Glutamatergic neuron (in vitro differentiated cells): ENCODE results near the gene FTL. TPM values are rescaled to one million over a fixed set of nuclear protein-coding genes. Genes with fewer than 3 reads are reported as not detected.
"Not testable (repeated sequence)": the region's sequence is repeated elsewhere in the genome, so short reads cannot be mapped to it uniquely, and the experiment has no call there.

Experiments
- DNase-seq: peaks from one replicate; pipeline ENCODE4 v3.0.0; 2022
- H3K27ac Mint-ChIP-seq: one replicate; pipeline ENCODE4 v1.8.0; 2020; ENCODE audit warnings: mild to moderate bottlenecking, mixed read lengths, inconsistent platforms; ENCODE audit not compliant: unreplicated experiment
- H3K27me3 Mint-ChIP-seq: one replicate; pipeline ENCODE4 v1.8.0; 2020; ENCODE audit warnings: mild to moderate bottlenecking, moderate library complexity, mixed read lengths, inconsistent platforms; ENCODE audit not compliant: unreplicated experiment
- H3K36me3 Mint-ChIP-seq: one replicate; pipeline ENCODE4 v1.8.0; 2020; ENCODE audit warnings: mild to moderate bottlenecking, mixed read lengths, inconsistent platforms; ENCODE audit not compliant: unreplicated experiment
- H3K4me1 Mint-ChIP-seq: one replicate; pipeline ENCODE4 v1.8.0; 2020; ENCODE audit warnings: mild to moderate bottlenecking, low read depth, mixed read lengths, inconsistent platforms; ENCODE audit not compliant: unreplicated experiment
- H3K4me3 Mint-ChIP-seq: one replicate; pipeline ENCODE4 v1.8.0; 2020; ENCODE audit warnings: mild to moderate bottlenecking, mixed read lengths, inconsistent platforms; ENCODE audit not compliant: unreplicated experiment
- H3K9me3 Mint-ChIP-seq: one replicate; pipeline ENCODE4 v1.8.0; 2020; ENCODE audit warnings: mild to moderate bottlenecking, moderate library complexity, mixed read lengths, inconsistent platforms; ENCODE audit not compliant: unreplicated experiment
- long read RNA-seq: library from polyadenylated mRNA; unstranded; transcript quantifications from one replicate; pipeline ENCODE4 v2.0.0, GENCODE V29; 2020; ENCODE audit not compliant: unreplicated experiment
- total RNA-seq: library from RNA; stranded (reverse); fragmentation: NEBNext Ultra II Directional; extraction: Animal tissue kit (Norgen Biotek cat#: 25700); gene quantifications from one replicate; pipeline ENCODE4 v1.2.1, GENCODE V29; 2021; ENCODE audit not compliant: unreplicated experiment
- TF ChIP-seq, protein P1 (sequence below): fragments of 200-600 bp; sonication (generic); IDR thresholded peaks from one replicate; pipeline ENCODE4 v1.5.0; 2021; ENCODE audit not compliant: partially characterized antibody, unreplicated experiment

The FTL gene
- 875 TPM for total RNA-seq
- long read RNA-seq, transcript FTL-201 (4 exons, 878 nt) = major isoform, 3,458 of 3,489 reads
- long read RNA-seq, partial matches to known transcripts = 5 of 3,489 reads
- long read RNA-seq, other reads (novel, unspliced or antisense) = 26 of 3,489 reads

- peak; percentile 94 for DNase-seq
- Mint-ChIP-seq H3K36me3 (no peaks in the 10 kb centered on the region), H3K4me3 (peak within 1 kb of the TSS; percentile 99), H3K27me3 (peaks cover 18% of the 10 kb centered on the region), H3K4me1 (peaks cover 33% of the 10 kb centered on the region), H3K9me3 (peaks cover 17% of the 10 kb centered on the region), H3K27ac (peak within 1 kb of the TSS; percentile 99)
- TF ChIP-seq, protein P1, sequence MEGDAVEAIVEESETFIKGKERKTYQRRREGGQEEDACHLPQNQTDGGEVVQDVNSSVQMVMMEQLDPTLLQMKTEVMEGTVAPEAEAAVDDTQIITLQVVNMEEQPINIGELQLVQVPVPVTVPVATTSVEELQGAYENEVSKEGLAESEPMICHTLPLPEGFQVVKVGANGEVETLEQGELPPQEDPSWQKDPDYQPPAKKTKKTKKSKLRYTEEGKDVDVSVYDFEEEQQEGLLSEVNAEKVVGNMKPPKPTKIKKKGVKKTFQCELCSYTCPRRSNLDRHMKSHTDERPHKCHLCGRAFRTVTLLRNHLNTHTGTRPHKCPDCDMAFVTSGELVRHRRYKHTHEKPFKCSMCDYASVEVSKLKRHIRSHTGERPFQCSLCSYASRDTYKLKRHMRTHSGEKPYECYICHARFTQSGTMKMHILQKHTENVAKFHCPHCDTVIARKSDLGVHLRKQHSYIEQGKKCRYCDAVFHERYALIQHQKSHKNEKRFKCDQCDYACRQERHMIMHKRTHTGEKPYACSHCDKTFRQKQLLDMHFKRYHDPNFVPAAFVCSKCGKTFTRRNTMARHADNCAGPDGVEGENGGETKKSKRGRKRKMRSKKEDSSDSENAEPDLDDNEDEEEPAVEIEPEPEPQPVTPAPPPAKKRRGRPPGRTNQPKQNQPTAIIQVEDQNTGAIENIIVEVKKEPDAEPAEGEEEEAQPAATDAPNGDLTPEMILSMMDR = no peak
Measured at GRCh38 chr19:48965040-48965805, at the start of gene FTL. Gene FTL (plus strand): TSS chr19:48965309. CDS start chr19:48965508, 199 bp downstream.

DNA sequence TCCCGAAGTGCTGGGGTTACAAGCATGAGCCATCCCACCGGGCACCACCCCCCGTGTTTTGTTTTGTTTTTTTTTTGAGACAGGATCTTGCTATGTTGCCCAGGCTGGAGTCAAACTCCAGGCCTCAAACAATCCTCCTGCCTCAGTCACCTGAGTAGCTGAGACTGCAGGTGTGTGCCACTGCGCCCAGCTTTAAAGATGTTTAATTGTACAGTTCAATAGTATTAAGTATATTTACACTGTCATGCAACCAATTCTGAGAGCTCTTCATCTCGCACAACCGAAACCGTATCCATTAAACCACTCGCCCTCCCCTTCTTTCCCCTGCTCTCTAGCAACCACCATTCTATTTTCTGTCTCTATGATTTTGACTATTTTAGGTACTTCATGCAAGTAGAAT, 49.4 kb upstream of the FTL start:
- TF ChIP-seq, protein P1 = no peak
- no peaks in the 10 kb centered on the region for H3K9me3 Mint-ChIP-seq
- no peak overlapping the region for H3K4me3 Mint-ChIP-seq
- no peaks in the 10 kb centered on the region for H3K4me1 Mint-ChIP-seq
- no peaks in the 10 kb centered on the region for H3K36me3 Mint-ChIP-seq
- peaks cover 5% of the 10 kb centered on the region for H3K27me3 Mint-ChIP-seq
- no peak for DNase-seq
- H3K27ac Mint-ChIP-seq = no peak overlapping the region

DNA sequence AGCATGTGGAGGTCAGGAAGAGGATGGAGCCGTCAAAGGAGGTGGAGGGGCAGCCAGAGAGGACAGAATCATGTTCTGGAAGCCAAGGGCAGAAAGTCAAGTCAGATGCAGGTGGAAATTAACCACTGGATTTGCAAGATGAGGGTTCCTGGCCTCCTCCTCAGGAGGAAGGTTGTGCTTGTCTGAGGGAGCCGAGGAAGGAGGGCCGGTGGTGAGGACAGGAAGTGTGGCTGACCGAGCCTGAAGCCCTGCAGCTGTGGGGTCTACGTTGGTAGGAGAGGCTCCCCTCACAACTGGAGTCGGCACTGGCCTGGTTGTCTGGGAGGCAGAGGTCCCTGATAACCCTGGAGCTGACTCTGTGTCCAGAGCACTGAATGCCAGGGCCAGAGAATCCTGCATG, 47.0 kb upstream of the FTL start:
- Mint-ChIP-seq H3K36me3 (no peaks in the 10 kb centered on the region), H3K4me1 (no peaks in the 10 kb centered on the region), H3K27ac (no peak overlapping the region), H3K4me3 (no peak overlapping the region), H3K9me3 (peaks cover under 1% of the 10 kb centered on the region), H3K27me3 (peaks cover 6% of the 10 kb centered on the region)
- TF ChIP-seq, protein P1 = no peak
- no peak for DNase-seq

DNA sequence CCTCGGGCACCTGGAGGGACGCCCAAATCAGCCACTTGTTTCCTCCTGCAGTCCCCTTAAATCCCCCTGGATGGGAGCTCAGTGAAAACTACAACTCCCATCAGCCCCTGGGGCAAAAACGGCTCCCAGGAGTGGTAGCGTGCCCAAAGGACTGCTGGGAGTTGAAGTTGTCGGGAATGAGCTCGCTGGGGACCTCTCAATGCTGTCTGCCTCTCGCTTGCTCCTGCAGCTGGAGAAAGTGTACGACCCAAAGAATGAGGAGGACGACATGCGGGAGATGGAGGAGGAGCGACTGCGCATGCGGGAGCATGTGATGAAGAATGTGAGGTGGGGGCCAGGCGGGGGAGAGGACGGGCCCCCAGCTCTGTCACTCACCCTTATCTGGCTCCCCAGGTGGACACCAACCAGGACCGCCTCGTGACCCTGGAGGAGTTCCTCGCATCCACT, 46.3 kb upstream of the FTL start:
- TF ChIP-seq, protein P1 = no peak
- Mint-ChIP-seq H3K36me3 (no peaks in the 10 kb centered on the region), H3K4me1 (no peaks in the 10 kb centered on the region), H3K27ac (no peak overlapping the region), H3K4me3 (no peak overlapping the region), H3K27me3 (peaks cover 8% of the 10 kb centered on the region), H3K9me3 (peaks cover 2% of the 10 kb centered on the region)
- peak; percentile 77 for DNase-seq

DNA sequence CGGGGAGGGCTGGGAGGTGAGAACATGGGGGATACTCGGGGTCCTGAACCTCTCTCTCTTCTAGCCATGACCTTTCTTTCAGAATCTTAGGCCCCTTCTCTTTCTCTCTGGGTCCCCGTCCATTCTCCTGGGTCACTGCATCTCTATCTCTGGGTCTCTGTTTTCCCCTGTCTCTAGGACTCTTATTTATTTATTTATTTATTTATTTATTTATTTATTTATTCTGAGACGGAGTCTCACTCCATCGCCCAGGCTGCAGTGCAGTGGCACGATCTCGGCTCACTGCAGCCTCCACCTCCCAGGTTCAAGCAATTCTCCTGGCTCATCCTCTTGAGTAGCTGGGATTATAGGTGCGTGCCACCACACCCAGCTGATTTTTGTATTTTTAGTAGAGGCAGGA, 45.8 kb upstream of the FTL start:
- H3K36me3 Mint-ChIP-seq, H3K9me3 Mint-ChIP-seq: not testable (repeated sequence)

More for the DNA sequence above, 45.8 kb upstream of the FTL start:
- DNase-seq, H3K4me1 Mint-ChIP-seq, H3K4me3 Mint-ChIP-seq, H3K27ac Mint-ChIP-seq, H3K27me3 Mint-ChIP-seq: not testable (repeated sequence)
